Stimulated activated CD8-positive, alpha-beta memory T cell treated with anti-CD3 and anti-CD28 coated beads, Interleukin-15, amount 100 ng/mL, for 24 hours (primary cell): Measurements from ENCODE around the gene LGALS9.
"Not testable (repeated sequence)": the region's sequence is repeated elsewhere in the genome, so short reads cannot be mapped to it uniquely, and the experiment has no call there.

Experiments used
- DNase-seq: peaks from one replicate; pipeline ENCODE4 v3.0.0-alpha.2; 2020; ENCODE audit warnings: low read depth

LGALS9 gene

DNA sequence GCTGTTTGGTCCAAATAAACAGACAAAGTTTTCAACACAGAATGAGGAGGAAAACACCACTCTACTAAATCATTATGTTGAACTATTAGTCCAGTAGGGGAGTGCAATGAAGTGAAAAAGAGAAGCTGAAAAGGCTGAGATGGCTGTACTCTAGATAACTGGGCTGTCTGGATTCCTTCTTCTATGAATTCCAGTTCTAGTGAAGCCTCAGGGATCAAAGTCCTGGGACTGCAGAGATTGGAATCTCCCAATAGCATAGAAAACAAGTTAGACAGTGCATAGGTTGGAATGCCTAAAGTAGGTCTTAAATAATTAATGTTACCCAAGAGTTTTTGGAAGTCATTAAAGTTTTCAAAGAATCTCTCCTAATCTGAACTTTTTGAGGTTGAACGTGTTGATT lies 59.9 kb downstream of the LGALS9 start:
- DNase-seq: no peak

GRCh38 chr17:27695254-27695814 lies 64.3 kb downstream of the LGALS9 start:
- not testable (repeated sequence) for DNase-seq
